ENCODE results near the gene RBM17.

Gene RBM17

GRCh38 chr10:6082496-6083395, 6.1 kb upstream of the RBM17 start:
- TF ChIP-seq CREB1 (IDR thresholded peaks at IDR 0.05; ENCODE audit: low read depth) (no peak), FOXM1 (IDR thresholded peaks at IDR 0.05; ENCODE audit: borderline replicate concordance, low read depth) (no peak)

GRCh38 chr10:6083523-6084475, 5.0 kb upstream of the RBM17 start:
- TF ChIP-seq TEAD4 (IDR thresholded peaks at IDR 0.05) (no peak), NFIC (IDR thresholded peaks at IDR 0.05) (no peak), YY1 (IDR thresholded peaks at IDR 0.05; ENCODE audit: low read depth) (no peak), RAD21 (IDR thresholded peaks at IDR 0.05; ENCODE audit: low read depth) (no peak)

GRCh38 chr10:6086375-6087233, 2.2 kb upstream of the RBM17 start:
- TF ChIP-seq EGR1 (IDR thresholded peaks at IDR 0.05): no peak
- TF ChIP-seq RAD21 (IDR thresholded peaks at IDR 0.05; ENCODE audit: low read depth): peak; percentile 45; the same call in 1 of the 2 replicates
- no peak for TF ChIP-seq TCF12 (IDR thresholded peaks at IDR 0.05; ENCODE audit: low read depth)
- no peak for TF ChIP-seq TEAD4 (IDR thresholded peaks at IDR 0.05)
- no peak for TF ChIP-seq REST (IDR thresholded peaks at IDR 0.05; ENCODE audit: low read depth)
- TF ChIP-seq CREB1 (IDR thresholded peaks at IDR 0.05; ENCODE audit: low read depth): no peak
- no peak for TF ChIP-seq FOXM1 (IDR thresholded peaks at IDR 0.05; ENCODE audit: borderline replicate concordance, low read depth)
- TF ChIP-seq NFIC (IDR thresholded peaks at IDR 0.05): no peak
- no peak for TF ChIP-seq USF1 (IDR thresholded peaks at IDR 0.05)
- TF ChIP-seq CEBPB (IDR thresholded peaks at IDR 0.05): no peak
- no peak for TF ChIP-seq YY1 (IDR thresholded peaks at IDR 0.05; ENCODE audit: low read depth)
- TF ChIP-seq EP300 (IDR thresholded peaks at IDR 0.05; ENCODE audit: borderline replicate concordance): no peak
- TF ChIP-seq MAX (IDR thresholded peaks at IDR 0.05): 0 out of 2 replicates have a peak, but pooled peaks have one; percentile 31

GRCh38 chr10:6089334-6090219, 743 bp downstream of the RBM17 start:
- TF ChIP-seq EGR1 (IDR thresholded peaks at IDR 0.05) (no peak), ZBTB7A (IDR thresholded peaks at IDR 0.05; ENCODE audit: low read depth) (no peak), EP300 (IDR thresholded peaks at IDR 0.05; ENCODE audit: borderline replicate concordance) (no peak), CEBPB (IDR thresholded peaks at IDR 0.05) (no peak), TCF12 (IDR thresholded peaks at IDR 0.05; ENCODE audit: low read depth) (no peak), MAX (IDR thresholded peaks at IDR 0.05) (no peak; the same call in 1 of the 2 replicates), RAD21 (IDR thresholded peaks at IDR 0.05; ENCODE audit: low read depth) (no peak), YY1 (IDR thresholded peaks at IDR 0.05; ENCODE audit: low read depth) (no peak), REST (IDR thresholded peaks at IDR 0.05; ENCODE audit: low read depth) (no peak), TEAD4 (IDR thresholded peaks at IDR 0.05) (no peak), FOXM1 (IDR thresholded peaks at IDR 0.05; ENCODE audit: borderline replicate concordance, low read depth) (no peak), NFIC (IDR thresholded peaks at IDR 0.05) (no peak), CREB1 (IDR thresholded peaks at IDR 0.05; ENCODE audit: low read depth) (no peak), USF1 (IDR thresholded peaks at IDR 0.05) (no peak)
